ENCODE data around the gene SHC2.
"Not testable (repeated sequence)": the region's sequence is repeated elsewhere in the genome, so short reads cannot be mapped to it uniquely, and the experiment has no call there.

The SHC2 gene

DNA sequence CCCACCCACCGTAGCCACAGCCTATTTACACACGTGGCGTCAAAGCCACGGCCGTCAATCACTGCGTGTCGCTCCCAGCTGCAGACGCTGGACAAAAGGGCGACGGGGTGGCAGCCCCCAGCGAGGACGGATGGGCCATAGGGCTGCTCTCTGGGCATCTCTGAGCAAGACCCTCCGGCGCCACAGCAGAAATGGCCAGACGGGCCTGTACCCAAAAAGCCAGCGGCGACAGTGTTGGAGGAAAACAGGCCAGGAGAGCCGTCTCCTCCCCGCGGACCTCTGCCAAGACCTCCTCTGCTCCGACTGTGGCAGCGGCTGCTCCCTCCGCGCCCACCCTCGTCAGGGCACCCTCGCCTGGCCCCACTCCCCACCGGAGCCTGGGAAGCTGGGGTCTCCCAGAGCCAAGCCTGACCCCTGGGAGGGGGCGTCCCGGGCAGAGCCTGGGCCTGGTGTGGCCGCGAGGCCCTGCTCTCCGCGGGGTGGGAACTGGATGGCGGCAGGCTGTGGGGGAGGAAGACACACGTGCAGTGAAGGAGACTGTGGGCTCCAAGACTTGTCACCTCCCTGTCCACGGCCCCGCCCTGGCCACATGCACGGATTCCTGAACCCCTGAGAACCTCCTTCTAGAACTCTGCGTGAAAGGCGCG, 54.6 kb downstream of the SHC2 start:
- DNase-seq (no peak), ATAC-seq (no peak)

DNA sequence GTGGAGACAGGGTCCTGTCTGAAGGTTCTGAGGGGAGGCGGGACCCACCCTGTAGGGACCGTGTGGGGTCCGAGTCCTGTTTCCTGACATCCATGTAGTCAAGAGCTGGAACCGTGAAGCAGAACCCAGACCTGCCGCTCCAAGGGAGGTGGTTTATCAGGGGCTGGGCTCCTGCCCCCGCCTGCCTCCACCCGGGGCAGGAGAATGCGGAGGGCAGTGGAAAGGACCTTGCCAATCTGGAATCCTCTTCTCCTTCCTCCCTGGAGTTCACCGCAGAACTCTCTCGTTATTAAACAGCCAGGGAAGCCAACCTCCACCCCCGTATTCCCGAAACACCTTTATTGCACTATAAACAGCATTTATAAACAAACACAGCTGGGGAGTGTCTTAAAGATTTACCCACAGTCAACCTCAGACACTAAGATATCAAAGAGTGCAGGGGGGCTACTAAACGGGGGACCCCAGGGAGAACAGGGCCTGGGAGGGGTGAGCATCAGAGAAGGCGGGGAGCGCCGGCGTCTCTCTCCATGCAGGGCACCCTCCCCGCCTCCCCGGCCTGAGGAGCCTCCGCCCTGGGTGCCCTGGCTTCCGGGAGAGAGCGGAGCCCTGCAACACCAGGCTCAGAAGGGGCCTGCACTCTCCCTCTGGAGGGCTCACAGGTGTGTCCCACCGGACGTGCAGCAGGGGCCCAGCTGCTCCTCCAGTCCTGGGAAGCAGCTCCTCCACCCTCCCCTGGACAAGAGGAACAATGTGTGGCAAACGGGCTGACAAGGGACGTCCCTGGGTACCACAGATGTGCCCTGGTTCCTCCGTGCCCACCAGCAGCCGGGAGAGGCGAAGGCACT, 55.5 kb downstream of the SHC2 start:
- no peak for DNase-seq
- ATAC-seq, result no peak

DNA sequence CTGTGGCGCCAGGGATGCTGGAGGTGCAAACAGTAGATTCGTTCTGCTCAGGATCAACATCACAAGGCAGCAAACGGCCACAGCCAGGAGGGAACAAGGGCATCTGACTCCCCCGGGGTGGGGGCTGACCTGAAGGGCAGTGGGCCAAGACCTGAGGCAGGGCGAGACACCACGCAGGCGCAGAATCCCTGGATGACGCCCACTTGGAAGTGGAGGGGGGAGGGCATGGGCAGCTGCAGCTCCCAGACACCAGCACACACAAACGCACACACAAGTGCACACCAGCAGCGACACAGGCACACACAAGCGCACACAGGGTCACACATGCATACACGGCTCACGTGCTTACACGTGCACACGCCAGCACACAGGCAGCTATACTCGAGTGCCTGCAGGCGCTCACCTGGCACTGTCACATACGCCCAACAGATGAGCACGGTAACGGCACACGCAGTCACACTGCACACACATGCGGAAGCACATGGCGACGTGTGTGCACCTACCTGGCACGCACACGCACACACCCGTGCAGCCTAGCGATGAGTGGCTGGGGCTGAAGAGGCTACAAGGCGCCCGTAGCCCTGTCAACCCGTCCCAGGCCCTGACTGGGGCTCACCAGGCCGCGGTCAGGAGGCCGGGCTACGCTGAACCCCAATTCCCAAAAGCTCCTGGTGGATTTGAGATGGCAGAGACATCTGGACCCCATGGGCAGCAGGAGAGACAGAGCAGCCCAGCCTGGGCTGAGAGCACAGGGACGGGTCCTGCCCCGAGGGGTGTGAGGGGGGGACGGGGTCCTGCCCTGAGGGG, 57.4 kb downstream of the SHC2 start:
- DNase-seq, result no peak

DNA sequence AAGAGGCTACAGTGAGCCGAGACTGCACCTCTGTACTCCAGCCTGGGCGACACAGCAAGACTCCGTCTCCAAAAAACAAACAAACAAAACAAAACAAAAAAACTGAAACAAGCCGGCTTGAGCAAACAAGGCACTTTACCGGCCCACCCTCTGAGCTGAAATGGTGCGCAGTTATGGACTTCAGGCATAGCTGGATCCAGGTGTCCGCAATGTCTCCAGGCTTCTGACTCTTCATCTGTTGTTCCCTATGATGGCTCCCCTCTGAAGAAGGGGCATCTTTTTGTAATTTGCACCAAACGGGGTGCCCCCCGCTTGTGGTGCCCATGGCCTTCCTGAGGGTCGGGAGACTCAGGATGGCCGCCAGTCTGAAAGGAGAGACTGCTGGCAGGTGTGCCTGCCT, 58.0 kb downstream of the SHC2 start:
- DNase-seq (no peak), ATAC-seq (no peak)

More for the DNA sequence above, 57.4 kb downstream of the SHC2 start:
- no peak for ATAC-seq

DNA sequence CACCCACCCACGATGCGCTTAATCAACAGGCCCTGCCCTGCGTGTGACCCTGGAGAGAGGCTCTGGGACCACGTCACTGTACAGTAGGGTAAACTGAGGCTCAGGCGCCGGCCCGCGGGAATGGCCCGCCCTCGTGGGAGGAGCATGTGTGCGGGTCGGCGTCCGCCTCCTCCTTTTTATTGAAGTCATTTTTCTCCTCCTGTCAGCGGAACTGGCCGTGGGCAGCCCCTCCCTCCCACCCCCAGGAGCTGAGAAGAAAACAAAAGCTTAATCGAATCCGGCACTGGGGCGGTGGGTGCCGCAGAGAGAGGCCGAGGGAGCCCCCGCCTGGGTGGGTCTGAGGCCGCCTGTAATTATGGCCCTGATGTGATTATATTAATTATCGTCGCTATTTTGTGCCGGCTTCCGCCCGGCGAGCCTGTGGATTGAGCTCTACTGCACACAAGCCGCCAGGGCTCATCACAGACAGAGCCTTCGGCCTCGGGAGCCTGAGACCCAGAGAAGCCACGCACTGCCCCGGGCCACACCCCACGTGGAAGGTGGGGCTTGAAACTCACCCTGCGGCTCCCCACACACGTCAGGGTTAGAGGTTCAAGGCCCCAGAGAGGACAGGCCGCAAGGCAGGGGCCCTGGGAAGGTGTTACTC, 58.8 kb downstream of the SHC2 start:
- DNase-seq (no peak), ATAC-seq (no peak)

DNA sequence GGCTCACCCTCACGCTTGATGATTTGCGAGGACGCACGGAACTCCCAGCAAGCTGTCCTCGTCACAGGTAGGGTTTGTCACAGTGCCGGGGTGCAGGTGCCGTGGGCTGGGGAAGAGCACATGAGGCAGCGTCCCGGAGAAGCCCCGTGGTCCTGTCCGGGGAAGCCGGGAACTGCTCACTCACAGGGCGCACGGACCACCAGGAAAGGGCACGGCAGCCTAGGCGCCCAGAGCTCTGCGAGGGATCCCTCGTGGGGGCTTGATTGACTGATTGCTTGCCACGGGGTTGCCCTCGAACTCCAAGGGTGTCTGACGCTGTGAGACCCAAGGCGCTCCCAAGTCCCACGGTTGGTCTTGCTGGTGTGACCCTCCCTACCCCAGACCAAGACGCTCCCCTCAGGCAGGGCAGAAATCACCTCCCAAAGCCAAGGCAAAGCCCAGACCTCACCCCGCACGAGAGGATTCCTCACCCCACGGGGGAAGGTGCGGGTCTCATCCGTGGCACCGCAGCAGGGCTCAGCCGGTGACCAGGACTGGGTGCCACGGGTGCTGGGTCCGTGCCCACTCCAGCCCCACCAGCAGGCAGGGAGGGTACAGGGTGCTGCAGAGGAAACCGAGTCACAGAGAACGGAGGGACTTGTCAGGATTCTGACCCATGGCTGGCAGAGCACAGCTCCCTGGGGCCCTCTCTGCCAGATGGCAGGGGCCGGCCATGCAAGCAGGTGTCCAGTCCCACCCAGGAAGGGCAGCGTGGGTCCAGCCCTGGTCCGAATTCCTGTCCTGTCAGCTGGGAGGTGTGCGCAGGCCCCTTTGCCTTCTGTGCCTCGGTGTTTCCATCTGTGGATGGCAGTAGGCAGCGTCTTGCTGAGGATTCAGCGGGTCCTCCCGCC, 59.6 kb downstream of the SHC2 start:
- ATAC-seq (no peak), DNase-seq (no peak)

DNA sequence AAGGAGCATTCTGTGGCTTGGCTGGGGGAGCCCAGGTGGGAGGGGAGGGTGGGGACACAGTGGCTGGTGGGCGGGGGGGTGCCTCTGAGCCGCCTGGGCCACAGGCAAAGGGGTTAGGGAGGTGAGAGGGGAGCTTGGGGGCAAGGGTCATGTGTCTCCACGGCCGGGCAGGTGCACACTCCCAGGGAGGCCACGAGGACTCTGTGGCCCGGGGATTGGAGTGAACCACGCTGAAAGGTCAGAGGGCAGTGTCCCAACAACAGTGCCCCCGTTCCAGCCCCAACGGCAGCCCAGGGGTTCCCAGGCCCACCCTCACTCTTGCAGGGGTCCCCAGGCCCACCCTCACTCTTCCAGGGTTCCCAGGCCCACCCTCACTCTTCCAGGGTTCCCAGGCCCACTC, 61.5 kb downstream of the SHC2 start:
- ATAC-seq (no peak), DNase-seq (no peak)

DNA sequence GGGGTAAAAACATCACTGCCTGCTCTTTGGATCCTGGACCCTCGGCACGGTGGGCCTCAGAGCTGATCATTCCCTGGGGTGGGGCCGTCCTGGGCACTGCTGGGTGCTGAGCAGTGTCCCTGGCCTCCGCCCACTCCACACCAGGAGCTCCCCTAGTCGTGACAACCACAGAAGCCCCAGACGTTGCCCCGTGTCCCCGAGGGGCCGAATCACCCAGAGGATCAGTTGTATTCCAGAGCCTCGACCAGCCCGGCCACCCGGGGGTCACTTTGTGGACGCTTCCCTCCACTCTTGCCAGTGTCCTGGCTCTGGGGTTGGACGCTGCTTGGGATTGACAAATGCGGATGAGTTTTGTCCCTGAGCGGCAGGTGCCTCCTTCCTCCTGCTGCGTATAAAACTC, 62.1 kb downstream of the SHC2 start:
- DNase-seq, result no peak
- no peak for ATAC-seq

DNA sequence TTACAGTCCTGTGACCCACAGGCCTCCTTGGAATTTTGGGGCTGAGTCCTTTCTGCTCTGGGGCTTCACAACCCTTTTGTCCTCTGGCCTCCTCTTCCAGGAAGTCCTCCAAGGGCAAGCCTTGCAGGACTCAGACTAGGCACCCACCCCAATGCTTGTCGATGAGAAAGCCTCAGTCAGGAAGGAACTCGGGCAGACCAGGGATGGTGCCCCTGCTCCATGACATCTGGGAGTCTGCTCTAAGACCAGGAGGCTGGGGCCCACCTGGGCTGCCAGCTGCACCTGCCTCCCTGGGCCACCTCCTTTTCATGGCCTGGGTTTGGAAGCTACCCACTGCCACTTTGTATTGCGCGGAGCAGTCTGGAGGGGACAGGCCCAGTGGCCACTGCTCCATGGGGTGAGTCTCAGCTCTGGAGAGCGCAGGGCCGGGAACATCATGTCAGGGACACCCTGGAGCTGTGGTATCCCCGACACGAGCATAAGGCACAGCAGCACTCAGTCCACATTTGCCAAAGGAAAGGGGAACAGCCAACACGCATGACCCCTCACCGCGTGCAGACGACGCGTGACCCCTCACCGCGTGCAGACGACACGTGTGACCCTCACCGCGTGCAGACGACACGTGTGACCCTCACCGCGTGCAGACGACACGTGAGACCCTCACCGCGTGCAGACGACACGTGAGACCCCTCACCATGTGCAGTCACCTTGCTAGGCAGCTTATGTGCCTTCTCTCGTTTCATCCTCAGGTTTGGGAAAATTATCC, 62.7 kb downstream of the SHC2 start:
- no peak for ATAC-seq
- DNase-seq, result no peak

DNA sequence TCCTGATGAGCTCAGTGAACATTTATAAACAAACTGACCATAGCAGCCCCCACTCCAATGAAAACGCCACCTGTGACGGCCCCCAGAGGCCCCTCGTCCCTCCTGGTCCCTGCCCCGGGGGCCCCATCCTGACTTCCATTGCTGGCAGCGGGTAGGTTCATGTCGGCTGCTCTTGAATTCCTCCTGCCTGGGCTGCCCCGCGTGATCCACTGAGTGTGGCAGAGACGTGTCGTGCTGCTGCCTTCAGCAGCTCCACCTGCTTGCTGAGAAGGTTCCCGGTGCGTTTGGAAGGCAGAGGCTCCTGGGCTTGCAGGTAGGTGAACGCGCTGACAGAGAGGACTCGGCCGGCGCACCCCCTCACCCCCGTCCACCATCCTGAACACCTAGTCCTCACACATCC, 63.5 kb downstream of the SHC2 start:
- ATAC-seq, result no peak

DNA sequence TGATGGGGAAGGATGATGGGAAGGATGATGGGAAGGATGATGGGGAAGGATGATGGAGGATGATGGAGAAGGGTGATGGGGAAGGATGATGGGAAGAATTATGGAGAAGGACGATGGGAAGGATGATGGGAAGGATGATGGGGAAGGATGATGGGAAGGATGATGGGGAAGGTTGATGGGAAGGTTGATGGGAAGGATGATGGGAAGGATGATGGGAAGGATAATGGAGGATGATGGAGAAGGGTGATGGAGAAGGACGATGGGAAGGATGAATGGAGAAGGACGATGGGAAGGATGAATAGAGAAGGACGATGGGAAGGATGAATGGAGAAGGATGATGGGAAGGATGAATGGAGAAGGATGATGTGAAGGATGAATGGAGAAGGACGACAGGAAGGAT, 65.4 kb downstream of the SHC2 start:
- DNase-seq (no peak), ATAC-seq (no peak)

More for the DNA sequence above, 63.5 kb downstream of the SHC2 start:
- no peak for DNase-seq

DNA sequence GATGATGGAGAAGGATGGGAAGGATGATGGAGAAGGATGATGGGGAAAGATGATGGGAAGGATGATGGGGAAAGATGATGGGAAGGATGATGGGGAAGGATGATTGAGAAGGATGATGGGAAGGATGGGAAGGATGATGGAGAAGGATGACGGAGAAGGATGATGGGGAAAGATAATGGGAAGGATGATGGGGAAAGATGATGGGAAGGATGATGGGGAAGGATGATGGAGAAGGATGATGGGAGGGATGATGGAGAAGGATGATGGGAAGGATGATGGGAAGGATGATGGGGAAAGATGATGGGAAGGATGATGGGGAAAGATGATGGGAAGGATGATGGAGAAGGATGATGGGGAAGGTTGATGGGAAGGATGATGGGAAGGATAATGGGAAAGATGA, 66.0 kb downstream of the SHC2 start:
- ATAC-seq, DNase-seq: not testable (repeated sequence)

DNA sequence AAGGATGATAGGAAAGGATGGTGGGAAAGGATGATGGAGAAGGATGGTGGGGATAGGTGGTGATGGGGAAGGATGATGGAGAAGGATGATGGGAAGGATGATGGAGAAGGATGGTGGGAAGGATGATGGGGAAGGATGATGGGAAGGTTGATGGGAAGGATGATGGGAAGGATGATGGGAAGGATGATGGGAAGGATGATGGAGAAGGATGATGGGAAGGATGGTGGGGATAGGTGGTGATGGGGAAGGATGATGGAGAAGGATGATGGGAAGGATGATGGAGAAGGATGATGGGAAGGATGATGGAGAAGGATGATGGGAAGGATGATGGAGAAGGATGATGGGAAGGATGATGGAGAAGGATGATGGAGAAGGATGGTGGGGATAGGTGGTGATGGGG, 67.3 kb downstream of the SHC2 start:
- not testable (repeated sequence) for DNase-seq, ATAC-seq

DNA sequence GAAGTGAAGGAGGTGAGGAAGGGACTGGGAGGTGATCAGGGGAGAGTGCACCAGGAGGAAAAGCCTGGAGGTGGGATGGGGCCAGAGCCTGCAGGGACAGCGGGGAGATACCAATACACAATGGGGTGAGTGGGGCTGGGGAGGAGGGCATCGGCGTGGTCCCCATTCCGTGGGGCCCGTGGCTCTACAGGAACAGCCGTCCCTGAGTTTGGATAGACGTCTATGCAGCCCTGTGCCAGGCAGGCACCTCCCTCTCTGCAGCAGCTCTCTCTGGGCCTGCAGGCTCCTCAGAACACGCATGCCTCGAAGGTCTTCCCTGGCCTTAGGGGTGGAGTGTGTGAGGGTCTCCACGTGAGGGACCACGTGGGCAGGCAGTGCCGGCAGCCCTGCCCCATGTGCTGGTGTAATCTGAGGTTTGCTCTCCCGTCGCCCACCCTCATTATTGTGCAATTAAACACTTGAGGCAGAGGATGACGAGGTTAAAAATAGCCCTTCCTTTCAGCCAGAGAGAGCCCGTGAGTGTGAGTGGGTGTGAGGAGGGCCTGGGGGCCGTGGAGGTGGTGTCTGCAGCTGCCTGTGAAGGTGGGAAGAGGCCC, 68.4 kb downstream of the SHC2 start:
- ATAC-seq (no peak), DNase-seq (no peak)

DNA sequence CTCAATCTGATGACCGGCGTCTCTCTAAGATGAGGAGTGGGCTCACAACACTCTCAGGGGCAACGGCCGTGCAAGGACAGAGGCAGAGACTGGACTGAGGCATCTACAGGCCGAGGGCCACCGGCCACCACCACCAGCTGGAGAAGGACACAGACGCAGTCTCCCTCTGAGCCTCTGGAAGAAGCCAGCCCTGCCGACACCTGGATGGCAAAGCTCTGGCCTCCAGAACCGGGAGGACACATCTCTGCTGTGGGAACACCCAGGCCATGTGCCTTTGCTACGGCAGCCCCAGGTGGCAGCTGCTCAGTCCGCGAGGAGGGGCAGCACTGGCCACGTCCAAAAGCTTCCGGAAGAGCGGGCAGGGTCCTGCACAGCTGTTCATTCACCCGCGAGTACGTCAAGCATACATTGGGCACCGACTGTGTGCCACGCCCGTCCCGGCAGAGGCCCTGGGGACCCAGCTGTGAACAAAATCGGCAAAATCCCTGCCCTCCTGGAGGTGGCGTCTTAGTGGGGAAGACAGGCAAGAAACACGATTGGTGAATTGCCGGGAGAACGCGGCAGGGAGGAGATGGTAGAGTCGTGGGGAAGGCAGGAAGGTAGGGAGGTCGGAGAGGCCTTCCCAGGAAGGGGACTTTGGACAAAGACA, 69.0 kb downstream of the SHC2 start:
- no peak for DNase-seq

DNA sequence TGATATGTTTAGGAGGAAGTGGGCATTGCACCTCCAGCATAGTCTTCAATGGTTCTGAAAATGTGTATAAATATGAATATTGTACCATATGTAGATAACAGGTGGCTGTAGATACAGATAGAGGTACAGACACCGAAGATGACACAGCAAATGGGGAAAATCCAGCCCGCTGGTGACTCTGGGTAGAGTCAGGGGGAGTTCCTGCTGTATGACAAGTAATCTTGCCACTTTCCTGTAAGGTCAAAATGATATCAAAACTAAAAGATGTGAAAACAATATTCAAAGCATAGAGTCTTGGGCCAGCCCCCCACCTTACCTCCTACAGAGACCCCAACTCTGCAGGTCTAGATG, 69.7 kb downstream of the SHC2 start:
- ATAC-seq (peak; percentile 57), DNase-seq (no peak)

More for the DNA sequence above, 69.0 kb downstream of the SHC2 start:
- no peak for ATAC-seq

DNA sequence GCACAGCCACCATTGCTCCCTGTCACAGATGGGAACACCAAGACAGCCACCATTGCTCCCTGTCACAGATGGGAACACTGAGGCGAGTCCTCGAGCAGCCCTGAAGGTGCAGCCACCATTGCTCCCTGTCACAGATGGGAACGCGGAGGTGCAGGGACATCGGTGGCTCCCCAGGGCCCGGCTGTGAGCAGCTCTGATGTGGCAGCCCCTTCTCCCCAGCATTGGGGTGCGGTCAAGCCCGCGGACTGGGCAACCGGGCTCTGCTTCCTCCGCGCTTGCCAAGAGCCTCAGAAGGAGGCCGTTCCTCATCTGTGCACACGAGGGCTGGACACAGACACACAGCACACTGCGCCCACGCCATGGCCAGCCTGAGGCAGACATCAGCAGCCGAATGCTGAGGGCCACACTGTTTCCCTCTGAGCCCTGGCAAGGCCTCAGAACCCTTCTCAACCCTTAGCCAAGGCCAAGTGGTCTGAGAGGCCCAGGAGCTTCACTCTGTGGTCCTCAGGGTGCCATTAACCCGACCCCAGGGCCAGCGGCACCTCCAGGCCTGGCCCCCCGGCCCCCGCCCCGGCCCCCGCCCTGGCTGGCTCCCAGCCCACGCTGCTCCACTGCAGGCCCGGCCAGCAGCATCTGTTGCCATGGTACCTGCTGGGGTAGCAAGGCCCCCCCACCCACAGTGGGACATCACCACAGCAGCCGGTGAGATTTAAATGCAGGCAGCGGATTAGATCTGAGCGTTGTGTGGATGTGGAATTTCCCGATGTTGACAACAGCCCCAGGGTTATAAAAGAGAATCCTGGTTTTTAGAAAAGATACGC, 70.2 kb downstream of the SHC2 start:
- ATAC-seq (no peak), DNase-seq (no peak)

DNA sequence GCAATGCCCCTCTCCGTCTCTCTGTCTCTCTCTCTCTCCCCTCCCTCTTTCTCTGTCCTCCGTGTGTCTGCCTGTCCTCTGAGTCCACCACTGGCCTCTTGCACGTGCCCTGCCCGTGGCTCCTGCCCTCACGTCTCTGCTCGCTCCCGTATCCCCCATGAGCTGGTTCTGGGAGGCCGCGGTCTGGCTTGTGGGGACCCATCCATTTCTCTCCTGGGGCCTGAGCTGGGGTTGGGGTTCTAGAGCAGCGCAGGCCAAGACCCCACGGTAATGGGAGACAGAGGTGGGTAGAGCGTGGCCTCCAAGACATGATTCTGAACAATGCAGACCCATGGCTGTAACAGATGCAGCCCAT, 70.9 kb downstream of the SHC2 start:
- no peak for DNase-seq
- ATAC-seq, result no peak
